Activated T-helper 2 cell treated with anti-CD3 and anti-CD28 coated beads, Interferon-gamma antibody, Interleukin-2, Interleukin-4, amounts not matched to agents 10 μg/mL and 5 μg/mL and 100 μg/mL, durations not matched to agents 14 hours and 24 hours and 36 hours (primary cell): ENCODE results near the gene CNDP1. TPM values are rescaled to one million over a fixed set of nuclear protein-coding genes. Genes with fewer than 3 reads are reported as not detected.

Experiments
- DNase-seq: peaks from one replicate; pipeline ENCODE4 v3.0.0; 2021; ENCODE audit warnings: low spot score
- H3K27ac Mint-ChIP-seq: one replicate; pipeline ENCODE4 v1.8.0; 2021; ENCODE audit warnings: mixed read lengths
- H3K27me3 Mint-ChIP-seq: one replicate; pipeline ENCODE4 v1.8.0; 2021; ENCODE audit warnings: low read depth, mixed read lengths
- H3K36me3 Mint-ChIP-seq: one replicate; pipeline ENCODE4 v1.8.0; 2021; ENCODE audit warnings: low read depth, mixed read lengths
- H3K4me1 Mint-ChIP-seq: one replicate; pipeline ENCODE4 v1.8.0; 2021; ENCODE audit warnings: low read depth, mixed read lengths
- H3K4me3 Mint-ChIP-seq: one replicate; pipeline ENCODE4 v1.8.0; 2021; ENCODE audit warnings: low read depth, mild to moderate bottlenecking, moderate library complexity, mixed read lengths
- H3K9me3 Mint-ChIP-seq: one replicate; pipeline ENCODE4 v1.8.0; 2021; ENCODE audit warnings: mixed read lengths
- intact Hi-C: fragments of 100-400 bp; cut with micrococcal nuclease; formaldehyde crosslinking; loops from one replicate; pipeline ENCODE4 v1.15.1; 2023
- total RNA-seq: library from RNA; stranded (reverse); gene quantifications from 2 replicates; pipeline ENCODE4 v1.2.3, GENCODE V29; 2022

CNDP1 gene
- total RNA-seq, 1 donor from 2014 or later = 0.09 TPM

- H3K4me1 Mint-ChIP-seq = no peaks in the 10 kb centered on the region
- H3K36me3 Mint-ChIP-seq = peaks cover 79% of the 10 kb centered on the region
- intact Hi-C loops = no loop called here
- DNase-seq = no peak
- H3K4me3 Mint-ChIP-seq = no peak overlapping the region
- H3K9me3 Mint-ChIP-seq = no peaks in the 10 kb centered on the region
- no peak overlapping the region for H3K27ac Mint-ChIP-seq
- H3K27me3 Mint-ChIP-seq = no peaks in the 10 kb centered on the region
Measured at GRCh38 chr18:74508821-74509225, 25.5 kb upstream of the CNDP1 start.

DNA sequence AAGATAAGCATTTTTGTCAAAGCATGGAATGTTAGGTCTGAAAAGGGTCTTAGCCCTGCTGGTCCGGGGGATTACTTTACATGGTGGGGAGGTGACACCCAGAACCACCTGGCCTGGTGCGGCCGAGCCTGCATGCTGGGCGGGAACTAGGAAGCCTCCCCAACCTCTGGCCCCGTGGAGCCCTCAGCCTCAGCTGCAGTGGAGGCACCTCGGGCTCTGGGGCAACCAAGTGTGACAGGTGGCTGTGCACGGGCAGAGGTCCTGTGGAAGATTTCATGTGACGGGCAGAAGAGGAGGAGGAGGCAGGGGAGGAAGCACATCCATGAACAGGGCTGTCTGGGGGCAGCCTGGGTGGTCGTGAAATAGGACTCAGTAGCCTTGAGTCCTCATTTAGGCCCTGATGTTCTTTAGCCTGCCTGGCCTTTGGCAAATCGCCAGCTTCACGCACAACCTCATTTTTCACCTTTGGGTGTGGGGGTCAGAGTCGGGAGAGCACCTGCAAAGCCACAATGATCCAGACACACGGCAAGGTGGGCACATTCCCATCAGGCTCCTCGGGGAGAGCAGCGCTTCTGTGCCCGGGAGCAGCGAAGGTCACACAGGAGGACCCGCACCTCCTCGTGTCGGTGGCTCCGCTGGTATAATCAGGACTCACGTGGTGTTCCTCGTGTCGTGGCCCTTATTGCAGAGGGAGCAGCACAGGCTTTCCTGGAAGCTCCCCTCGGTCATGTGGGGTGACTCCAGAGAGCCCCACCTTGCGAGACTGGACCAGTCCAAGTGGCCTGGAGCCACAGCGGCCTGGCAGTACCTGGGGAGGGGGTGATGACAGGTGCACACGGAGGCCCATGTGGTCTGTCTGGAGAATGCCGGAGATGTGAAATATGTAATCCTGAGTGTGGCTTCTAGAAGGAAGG, 24.2 kb upstream of the CNDP1 start:
- H3K4me3 Mint-ChIP-seq = no peak overlapping the region
- no peak overlapping the region for H3K27ac Mint-ChIP-seq
- H3K9me3 Mint-ChIP-seq = no peaks in the 10 kb centered on the region
- no peaks in the 10 kb centered on the region for H3K27me3 Mint-ChIP-seq
- DNase-seq = no peak
- H3K4me1 Mint-ChIP-seq = no peaks in the 10 kb centered on the region
- intact Hi-C loops = no loop called here
- H3K36me3 Mint-ChIP-seq = peaks cover 81% of the 10 kb centered on the region

- H3K9me3 Mint-ChIP-seq = no peaks in the 10 kb centered on the region
- H3K4me3 Mint-ChIP-seq = no peak overlapping the region
- no peaks in the 10 kb centered on the region for H3K4me1 Mint-ChIP-seq
- DNase-seq = no peak
- H3K27me3 Mint-ChIP-seq = no peaks in the 10 kb centered on the region
- H3K36me3 Mint-ChIP-seq = peaks cover 80% of the 10 kb centered on the region
- intact Hi-C loops = no loop called here
- no peak overlapping the region for H3K27ac Mint-ChIP-seq
Measured at GRCh38 chr18:74510770-74511095, 23.6 kb upstream of the CNDP1 start.

DNA sequence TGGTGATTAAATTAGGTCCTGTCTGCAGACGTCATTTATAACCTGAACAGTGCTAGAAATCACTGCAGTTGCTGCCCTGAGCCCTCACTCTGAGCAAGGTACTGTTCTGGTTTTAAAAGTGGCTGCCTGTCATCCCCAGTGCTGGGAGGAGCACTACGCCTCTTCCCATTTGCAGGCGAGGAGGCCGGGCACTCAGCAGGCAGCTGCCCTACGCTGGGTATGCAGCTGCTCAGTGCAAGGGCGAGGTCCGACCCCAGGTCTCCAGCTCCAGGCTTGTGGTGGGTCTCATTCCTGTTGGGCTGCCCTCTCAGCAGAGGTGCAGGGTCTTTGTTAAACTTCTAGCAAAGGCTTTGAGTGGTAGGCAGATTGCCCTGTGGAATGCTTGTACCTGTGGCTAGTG, 22.5 kb upstream of the CNDP1 start:
- H3K4me3 Mint-ChIP-seq = no peak overlapping the region
- H3K27ac Mint-ChIP-seq = no peak overlapping the region
- H3K36me3 Mint-ChIP-seq = peaks cover 75% of the 10 kb centered on the region
- no peak for DNase-seq
- no peaks in the 10 kb centered on the region for H3K27me3 Mint-ChIP-seq
- H3K9me3 Mint-ChIP-seq = no peaks in the 10 kb centered on the region
- intact Hi-C loops = no loop called here
- H3K4me1 Mint-ChIP-seq = no peaks in the 10 kb centered on the region

DNA sequence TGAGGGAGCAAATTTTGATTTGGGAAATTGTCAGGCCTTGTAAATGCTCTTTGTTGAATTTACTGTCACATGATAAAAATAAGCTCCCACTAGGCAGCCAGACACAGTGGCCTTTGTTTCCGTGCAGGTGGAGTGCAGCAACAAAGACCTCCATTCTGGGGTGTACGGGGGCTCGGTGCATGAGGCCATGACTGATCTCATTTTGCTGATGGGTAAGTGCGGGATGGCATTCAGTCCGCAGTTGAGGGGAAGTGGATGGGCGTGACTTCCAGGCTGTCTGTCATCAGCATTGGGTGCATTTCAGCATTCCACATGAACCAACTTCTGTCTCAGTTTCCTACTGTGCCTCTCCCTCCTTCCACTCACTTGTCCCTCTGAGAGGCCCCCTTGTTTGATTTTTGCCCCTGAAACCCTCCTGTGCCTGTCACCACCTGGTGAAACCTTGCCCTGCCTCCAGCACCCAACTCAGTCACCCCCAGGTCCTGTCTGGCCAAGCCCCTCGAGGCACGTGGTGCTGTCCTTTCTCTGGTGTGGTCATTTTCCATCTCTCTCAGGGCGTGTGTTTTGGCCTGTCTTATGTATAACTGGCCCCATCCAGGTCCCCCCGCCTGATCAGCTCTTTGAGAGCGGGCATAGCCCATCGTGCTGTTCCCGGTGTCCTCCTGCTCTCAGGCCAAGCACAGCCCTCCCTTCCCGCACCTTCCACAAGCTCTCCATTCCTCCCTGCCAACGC, 21.8 kb upstream of the CNDP1 start:
- DNase-seq = no peak
- no peaks in the 10 kb centered on the region for H3K9me3 Mint-ChIP-seq
- no peaks in the 10 kb centered on the region for H3K27me3 Mint-ChIP-seq
- intact Hi-C loops = no loop called here
- H3K4me3 Mint-ChIP-seq = no peak overlapping the region
- peaks cover 70% of the 10 kb centered on the region for H3K36me3 Mint-ChIP-seq
- no peak overlapping the region for H3K27ac Mint-ChIP-seq
- no peaks in the 10 kb centered on the region for H3K4me1 Mint-ChIP-seq

DNA sequence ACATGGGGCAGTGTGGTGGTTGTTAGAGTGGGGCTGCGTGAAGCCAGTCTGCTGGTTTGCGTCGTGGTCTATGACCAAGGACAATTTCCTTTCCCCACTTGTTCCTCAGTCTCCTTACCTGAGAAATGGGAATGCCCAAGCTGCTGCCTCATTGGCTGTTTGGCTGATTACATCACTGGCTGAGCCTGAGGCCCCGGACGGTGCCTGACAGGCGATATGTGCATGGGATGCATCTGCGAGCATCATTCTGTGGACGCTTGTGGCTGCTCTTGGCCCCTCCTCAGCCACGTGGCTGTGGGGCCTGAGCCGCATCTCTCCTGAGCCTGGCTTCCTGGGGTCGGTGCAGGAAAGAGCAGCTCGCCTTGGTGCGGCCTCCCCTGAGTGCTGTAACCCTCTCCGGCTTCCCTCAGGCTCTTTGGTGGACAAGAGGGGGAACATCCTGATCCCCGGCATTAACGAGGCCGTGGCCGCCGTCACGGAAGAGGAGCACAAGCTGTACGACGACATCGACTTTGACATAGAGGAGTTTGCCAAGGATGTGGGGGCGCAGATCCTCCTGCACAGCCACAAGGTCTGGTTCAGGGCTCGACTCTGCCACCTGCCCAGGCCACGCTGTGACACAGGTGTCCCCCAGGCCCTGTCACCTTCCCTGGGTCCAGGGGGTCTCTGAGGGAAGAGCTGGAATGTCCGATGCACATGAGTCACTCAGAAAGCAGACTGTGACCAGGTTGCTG, 21.0 kb upstream of the CNDP1 start:
- H3K9me3 Mint-ChIP-seq = no peaks in the 10 kb centered on the region

DNA sequence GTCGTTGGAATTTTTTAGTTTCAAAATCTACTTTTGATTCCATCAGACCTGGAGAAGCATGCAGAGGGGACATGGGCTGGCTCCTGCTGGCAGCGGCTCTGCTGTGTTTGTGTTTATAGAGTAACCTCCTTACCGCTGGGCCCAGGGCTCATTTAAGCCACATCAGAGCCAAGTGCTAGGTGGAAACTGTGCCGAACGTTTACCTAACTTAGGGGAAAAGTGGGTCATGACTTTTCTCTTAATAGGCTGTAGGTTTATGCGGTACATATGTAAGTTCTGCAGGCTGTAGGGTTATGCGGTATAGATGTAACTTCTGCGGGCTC, 20.5 kb upstream of the CNDP1 start:
- H3K4me1 Mint-ChIP-seq = no peaks in the 10 kb centered on the region
- no peak for DNase-seq
- H3K27ac Mint-ChIP-seq = no peak overlapping the region
- no peaks in the 10 kb centered on the region for H3K9me3 Mint-ChIP-seq
- H3K27me3 Mint-ChIP-seq = no peaks in the 10 kb centered on the region
- no peak overlapping the region for H3K4me3 Mint-ChIP-seq
- intact Hi-C loops = no loop called here
- H3K36me3 Mint-ChIP-seq = peaks cover 63% of the 10 kb centered on the region

More for the DNA sequence above, 21.0 kb upstream of the CNDP1 start:
- intact Hi-C loops = no loop called here
- H3K36me3 Mint-ChIP-seq = peaks cover 66% of the 10 kb centered on the region
- no peak overlapping the region for H3K27ac Mint-ChIP-seq
- H3K4me1 Mint-ChIP-seq = no peaks in the 10 kb centered on the region
- no peak for DNase-seq
- H3K27me3 Mint-ChIP-seq = no peaks in the 10 kb centered on the region
- no peak overlapping the region for H3K4me3 Mint-ChIP-seq

- no peak overlapping the region for H3K27ac Mint-ChIP-seq
- no peaks in the 10 kb centered on the region for H3K9me3 Mint-ChIP-seq
- H3K27me3 Mint-ChIP-seq = no peaks in the 10 kb centered on the region
- no peak for DNase-seq
- intact Hi-C loops = no loop called here
- no peak overlapping the region for H3K4me3 Mint-ChIP-seq
- no peaks in the 10 kb centered on the region for H3K4me1 Mint-ChIP-seq
- H3K36me3 Mint-ChIP-seq = peaks cover 65% of the 10 kb centered on the region
Measured at GRCh38 chr18:74514860-74515495, 19.3 kb upstream of the CNDP1 start.

GRCh38 chr18:74515620-74516231, 18.6 kb upstream of the CNDP1 start:
- no peak for DNase-seq
- Mint-ChIP-seq H3K9me3 (no peaks in the 10 kb centered on the region), H3K4me1 (no peaks in the 10 kb centered on the region), H3K27ac (no peak overlapping the region), H3K4me3 (no peak overlapping the region), H3K36me3 (peaks cover 65% of the 10 kb centered on the region), H3K27me3 (no peaks in the 10 kb centered on the region)
- intact Hi-C loops = no loop called here

DNA sequence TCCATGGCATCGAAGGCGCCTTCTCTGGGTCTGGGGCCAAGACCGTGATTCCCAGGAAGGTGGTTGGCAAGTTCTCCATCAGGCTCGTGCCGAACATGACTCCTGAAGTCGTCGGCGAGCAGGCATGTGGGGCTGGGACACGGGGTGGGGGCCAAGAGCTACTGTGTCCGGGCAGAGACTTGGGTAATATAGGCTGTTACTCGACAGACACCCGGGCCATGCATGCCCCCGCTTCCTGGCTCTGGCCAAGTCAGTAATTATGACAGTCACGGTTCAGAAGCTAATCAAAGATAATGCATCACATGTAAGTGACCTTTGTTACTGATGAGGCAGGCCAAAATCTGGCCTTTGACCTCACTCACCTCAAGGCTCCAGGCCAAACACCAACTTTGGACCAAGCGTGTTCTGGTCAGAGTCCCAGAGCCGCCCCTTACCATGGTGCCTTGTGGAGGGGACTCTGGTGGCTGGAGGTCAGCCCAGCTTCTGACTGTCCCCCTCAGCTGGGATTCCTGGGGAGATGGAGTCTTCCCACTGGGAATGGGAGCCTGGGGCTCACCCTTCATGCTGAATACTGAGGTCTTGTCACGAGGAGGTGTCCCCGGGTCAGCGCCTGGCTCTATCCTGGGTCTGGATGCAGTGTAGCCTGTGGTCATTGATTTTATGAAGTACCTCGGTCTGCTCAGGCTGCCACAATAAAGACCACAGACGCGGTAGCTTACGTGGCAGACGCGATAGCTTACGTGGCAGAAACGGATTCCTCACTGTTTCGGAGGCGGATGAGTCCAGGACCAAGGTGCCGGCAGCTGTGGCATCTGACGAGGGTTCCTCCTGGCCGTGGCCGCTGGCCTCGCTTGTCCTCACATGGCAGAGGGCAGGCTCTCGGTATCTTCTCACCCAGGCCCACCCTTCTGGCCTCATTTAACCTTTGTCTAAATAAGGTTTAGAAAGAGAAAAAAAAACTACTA, 17.7 kb upstream of the CNDP1 start:
- Mint-ChIP-seq H3K9me3 (no peaks in the 10 kb centered on the region), H3K27ac (no peak overlapping the region)

DNA sequence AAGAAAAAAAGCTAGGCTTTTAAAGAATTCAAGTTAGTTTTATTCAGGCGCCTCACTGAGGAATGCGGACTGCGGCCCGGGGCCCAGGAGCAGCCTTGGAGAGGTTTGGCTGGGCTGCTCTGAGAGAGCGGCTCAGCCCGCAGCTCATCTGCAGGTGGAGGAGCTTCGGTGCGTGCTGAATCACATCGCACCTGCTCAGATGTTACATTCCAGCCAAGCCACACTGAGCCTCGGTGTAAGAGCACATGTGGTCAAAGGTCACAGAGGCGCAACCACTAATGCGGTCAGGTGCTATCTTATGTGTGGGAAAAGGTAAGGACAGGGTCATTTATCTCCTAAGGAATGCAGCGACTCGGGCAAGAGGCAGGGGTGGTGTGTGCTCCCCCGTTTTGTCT, 17.1 kb upstream of the CNDP1 start:
- no peak overlapping the region for H3K27ac Mint-ChIP-seq
- peaks cover 61% of the 10 kb centered on the region for H3K36me3 Mint-ChIP-seq
- no peaks in the 10 kb centered on the region for H3K9me3 Mint-ChIP-seq
- no peaks in the 10 kb centered on the region for H3K27me3 Mint-ChIP-seq
- no peak for DNase-seq
- intact Hi-C loops = no loop called here
- H3K4me3 Mint-ChIP-seq = no peak overlapping the region
- H3K4me1 Mint-ChIP-seq = no peaks in the 10 kb centered on the region

More for the DNA sequence above, 17.7 kb upstream of the CNDP1 start:
- no peak overlapping the region for H3K4me3 Mint-ChIP-seq
- DNase-seq = no peak
- H3K4me1 Mint-ChIP-seq = no peaks in the 10 kb centered on the region
- peaks cover 67% of the 10 kb centered on the region for H3K36me3 Mint-ChIP-seq
- intact Hi-C loops = no loop called here
- H3K27me3 Mint-ChIP-seq = no peaks in the 10 kb centered on the region
